K562 treated with DMSO at 1 percent for 48 hours (cell line): ENCODE measurements around the gene ABHD3. TPM values are rescaled to one million over a fixed set of nuclear protein-coding genes. Genes with fewer than 3 reads are reported as not detected.

ENCODE experiments used
- total RNA-seq: library from RNA; unstranded; fragments of 300-600 nt; gene quantifications from 2 replicates; pipeline ENCODE4 v1.2.3, GENCODE V29; 2022; ENCODE audit warnings: low replicate concordance; ENCODE audit errors: extremely low read depth

Gene ABHD3
- total RNA-seq = not detected in 2 replicates

GRCh38 chr18:21704603-21705364, at the start of gene ABHD3:
Gene ABHD3 (minus strand): TSS chr18:21704774. CDS start chr18:21704665, 109 bp downstream.

GRCh38 chr18:21740538-21741311, 36.2 kb upstream of the ABHD3 start, which contains the start of gene MIB1:
Gene MIB1 (plus strand): TSS chr18:21740792. CDS start chr18:21741584, 792 bp downstream.

GRCh38 chr18:21612125-21613039, 92.2 kb downstream of the ABHD3 start, which contains the start of gene SNRPD1:
Gene SNRPD1 (plus strand): TSS chr18:21612314. CDS start chr18:21612430, 116 bp downstream.

Other genes starting within 250 kb of the ABHD3 start
- gene ESCO1, start 104.1 kb downstream of the ABHD3 start, total RNA-seq = not detected in 2 replicates
- not detected in 2 replicates for gene SNRPD1, start 92.5 kb downstream of the ABHD3 start, total RNA-seq
- not detected in 2 replicates for gene MIB1, start 36.0 kb upstream of the ABHD3 start, total RNA-seq